ENCODE data around the gene SWT1. TPM values are rescaled to one million over a fixed set of nuclear protein-coding genes. Genes with fewer than 3 reads are reported as not detected.
"Not testable (repeated sequence)": the region's sequence is repeated elsewhere in the genome, so short reads cannot be mapped to it uniquely, and the experiment has no call there.

SWT1 gene
- total RNA-seq, 1 experiment from 2014 or later, result 2.7 TPM

DNA sequence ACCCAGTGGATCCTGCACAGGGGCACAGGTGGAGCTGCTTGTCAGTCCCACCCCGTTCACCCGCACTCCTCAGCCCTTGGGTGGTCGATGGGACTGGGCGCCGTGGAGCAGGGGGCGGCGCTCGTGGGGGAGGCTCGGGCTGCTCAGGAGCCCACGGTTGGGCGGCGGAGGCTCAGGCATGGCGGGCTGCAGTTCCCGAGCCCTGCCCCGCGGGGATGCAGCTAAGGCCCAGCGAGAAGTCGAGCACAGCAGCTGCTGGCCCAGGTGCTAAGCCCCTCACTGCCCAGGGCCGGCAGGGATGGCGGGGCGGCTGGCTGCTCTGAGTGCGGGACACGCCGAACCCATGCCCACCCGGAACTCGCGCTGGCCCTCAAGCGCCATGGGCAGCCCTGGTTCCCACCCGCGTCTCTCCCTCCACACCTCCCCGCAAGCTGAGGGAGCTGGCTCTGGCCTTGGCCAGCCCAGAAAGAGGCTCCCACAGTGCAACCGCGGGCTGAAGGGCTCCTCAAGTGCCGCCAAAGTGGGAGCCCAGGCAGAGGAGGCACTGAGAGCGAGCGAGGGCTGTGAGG is 164.8 kb downstream of the SWT1 start:
- CTCF ChIA-PET; H3K4me1 Mint-ChIP-seq (ENCODE audit: low read depth, unreplicated experiment); H3K4me3 ChIP-seq (ENCODE audit: low read depth, low read length); intact Hi-C loops (cut with micrococcal nuclease; ENCODE audit: unreplicated experiment); POLR2A ChIA-PET; H3K27me3 ChIP-seq (replicated peaks; ENCODE audit: control insufficient read depth, insufficient read depth, low read length); H3K4me3 Mint-ChIP-seq (ENCODE audit: unreplicated experiment); H3K9me3 Mint-ChIP-seq (ENCODE audit: unreplicated experiment); H3K36me3 ChIP-seq (ENCODE audit: control insufficient read depth, insufficient read depth, low read length); H3K4me1 ChIP-seq; H3K27me3 Mint-ChIP-seq (ENCODE audit: insufficient read depth, unreplicated experiment); H3K9me3 ChIP-seq; H3K27ac Mint-ChIP-seq (ENCODE audit: unreplicated experiment); BruUV-seq (replicated peaks); DNase-seq: not testable (repeated sequence)
- peaks cover 13% of the 10 kb centered on the region for H3K36me3 Mint-ChIP-seq (ENCODE audit: insufficient read depth, unreplicated experiment)

DNA sequence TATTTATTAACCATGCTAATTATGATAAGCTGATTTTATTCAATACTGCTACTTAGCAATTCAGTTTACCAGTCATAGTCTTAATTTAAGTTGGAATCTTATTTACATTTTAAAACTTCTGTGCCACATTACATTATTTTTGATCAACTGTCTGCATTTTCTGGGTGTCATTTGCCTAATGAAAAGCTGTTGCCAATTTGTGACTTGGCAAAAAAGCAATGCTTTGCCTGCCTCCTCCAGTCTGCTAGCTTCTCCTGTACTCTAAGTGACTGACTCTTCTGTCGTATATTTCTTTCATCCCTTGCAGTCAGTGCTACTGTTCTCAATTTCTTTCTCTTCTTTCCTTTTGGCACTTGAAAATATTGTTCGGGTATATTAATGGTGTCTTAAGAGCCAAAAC is 165.7 kb downstream of the SWT1 start:
- POLR2A ChIA-PET, result no interaction called here
- H3K36me3 Mint-ChIP-seq (ENCODE audit: insufficient read depth, unreplicated experiment), result peaks cover 4% of the 10 kb centered on the region

DNA sequence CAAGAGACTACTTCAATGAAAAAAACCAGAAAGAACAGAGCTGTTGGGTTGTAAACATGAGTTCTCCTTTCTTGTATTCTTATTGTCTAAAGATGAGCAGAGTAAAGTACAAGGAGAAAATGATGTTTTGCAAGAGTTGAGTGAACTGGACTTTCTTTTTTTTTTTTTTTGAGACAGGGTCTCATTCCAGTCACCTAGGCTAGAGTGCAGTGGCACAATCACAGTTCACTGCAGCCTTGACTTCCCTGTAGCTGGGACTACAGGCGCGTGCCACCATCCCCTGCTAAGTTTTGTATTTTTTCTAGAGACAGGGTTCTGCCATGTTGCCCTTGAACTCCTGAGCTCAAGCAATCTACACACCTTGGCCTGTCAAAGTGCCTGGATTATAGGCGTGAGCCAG is 167.2 kb downstream of the SWT1 start:
- no peak overlapping the region for H3K4me3 Mint-ChIP-seq (ENCODE audit: unreplicated experiment)
- no peaks in the 10 kb centered on the region for H3K36me3 ChIP-seq (ENCODE audit: control insufficient read depth, insufficient read depth, low read length)
- 0 out of 2 replicates have a peak, but pooled peaks cover 4% of the 10 kb centered on the region for H3K9me3 ChIP-seq
- H3K9me3 Mint-ChIP-seq (ENCODE audit: unreplicated experiment), result peaks cover 10% of the 10 kb centered on the region
- no peak for DNase-seq
- peaks cover 7% of the 10 kb centered on the region; the same call in 1 of the 2 replicates for H3K4me1 ChIP-seq
- intact Hi-C loops (cut with micrococcal nuclease; ENCODE audit: unreplicated experiment), result no loop called here
- POLR2A ChIA-PET, result no interaction called here
- CTCF ChIA-PET, result no interaction called here
- no peak overlapping the region for H3K27ac Mint-ChIP-seq (ENCODE audit: unreplicated experiment)
- H3K27me3 Mint-ChIP-seq (ENCODE audit: insufficient read depth, unreplicated experiment), result no peaks in the 10 kb centered on the region
- no peaks in the 10 kb centered on the region for H3K36me3 Mint-ChIP-seq (ENCODE audit: insufficient read depth, unreplicated experiment)
- no peak overlapping the region for H3K4me3 ChIP-seq (ENCODE audit: low read depth, low read length)
- TF ChIP-seq, protein P1, sequence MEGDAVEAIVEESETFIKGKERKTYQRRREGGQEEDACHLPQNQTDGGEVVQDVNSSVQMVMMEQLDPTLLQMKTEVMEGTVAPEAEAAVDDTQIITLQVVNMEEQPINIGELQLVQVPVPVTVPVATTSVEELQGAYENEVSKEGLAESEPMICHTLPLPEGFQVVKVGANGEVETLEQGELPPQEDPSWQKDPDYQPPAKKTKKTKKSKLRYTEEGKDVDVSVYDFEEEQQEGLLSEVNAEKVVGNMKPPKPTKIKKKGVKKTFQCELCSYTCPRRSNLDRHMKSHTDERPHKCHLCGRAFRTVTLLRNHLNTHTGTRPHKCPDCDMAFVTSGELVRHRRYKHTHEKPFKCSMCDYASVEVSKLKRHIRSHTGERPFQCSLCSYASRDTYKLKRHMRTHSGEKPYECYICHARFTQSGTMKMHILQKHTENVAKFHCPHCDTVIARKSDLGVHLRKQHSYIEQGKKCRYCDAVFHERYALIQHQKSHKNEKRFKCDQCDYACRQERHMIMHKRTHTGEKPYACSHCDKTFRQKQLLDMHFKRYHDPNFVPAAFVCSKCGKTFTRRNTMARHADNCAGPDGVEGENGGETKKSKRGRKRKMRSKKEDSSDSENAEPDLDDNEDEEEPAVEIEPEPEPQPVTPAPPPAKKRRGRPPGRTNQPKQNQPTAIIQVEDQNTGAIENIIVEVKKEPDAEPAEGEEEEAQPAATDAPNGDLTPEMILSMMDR (IDR thresholded peaks at IDR 0.05; ENCODE audit: insufficient read depth in 1 of 2, low read depth in 1 of 2, low read length in 1 of 2, severe bottlenecking in 1 of 2, unreplicated experiment in 1 of 2), result no peak
- no TSS peak for BruUV-seq (replicated peaks)
- H3K27me3 ChIP-seq (replicated peaks; ENCODE audit: control insufficient read depth, insufficient read depth, low read length), result no peaks in the 10 kb centered on the region
- H3K4me1 Mint-ChIP-seq (ENCODE audit: low read depth, unreplicated experiment), result peaks cover 13% of the 10 kb centered on the region

More for the DNA sequence above, 165.7 kb downstream of the SWT1 start:
- Mint-ChIP-seq H3K27me3 (ENCODE audit: insufficient read depth, unreplicated experiment) (no peaks in the 10 kb centered on the region), H3K4me3 (ENCODE audit: unreplicated experiment) (no peak overlapping the region), H3K4me1 (ENCODE audit: low read depth, unreplicated experiment) (peaks cover 8% of the 10 kb centered on the region), H3K9me3 (ENCODE audit: unreplicated experiment) (peaks cover 1% of the 10 kb centered on the region), H3K27ac (ENCODE audit: unreplicated experiment) (no peak overlapping the region)
- TF ChIP-seq, protein P1 (IDR thresholded peaks at IDR 0.05; ENCODE audit: insufficient read depth in 1 of 2, low read depth in 1 of 2, low read length in 1 of 2, severe bottlenecking in 1 of 2, unreplicated experiment in 1 of 2), result no peak
- DNase-seq, result no peak
- Histone ChIP-seq H3K9me3 (0 out of 2 replicates have a peak, but pooled peaks cover 4% of the 10 kb centered on the region), H3K27me3 (replicated peaks; ENCODE audit: control insufficient read depth, insufficient read depth, low read length) (no peaks in the 10 kb centered on the region), H3K4me3 (ENCODE audit: low read depth, low read length) (no peak overlapping the region), H3K4me1 (peaks cover 11% of the 10 kb centered on the region; the same call in 1 of the 2 replicates), H3K36me3 (ENCODE audit: control insufficient read depth, insufficient read depth, low read length) (no peaks in the 10 kb centered on the region)
- intact Hi-C loops (cut with micrococcal nuclease; ENCODE audit: unreplicated experiment), result no loop called here
- CTCF ChIA-PET, result no interaction called here
- no TSS peak for BruUV-seq (replicated peaks)

Measured in Caco-2 (cell line).